Prostate gland (tissue), 2 donors: Measurements from ENCODE around the gene WNT5B.

Source experiments
- POLR2A ChIP-seq: fragments of 450-650 bp; IDR thresholded peaks from one replicate; pipeline ENCODE4 v1.6.1; 2016; ENCODE audit warnings: antibody characterized with exemption, mild to moderate bottlenecking
- TF ChIP-seq, protein P1 (sequence below), 4 experiments: fragments of 200-600 bp in 2 of 4; fragments of 450-650 bp in 2 of 4; sonication (generic) in 2 of 4; IDR thresholded peaks; 1 replicate in 3 of 4; 2 replicates in 1 of 4; pipeline ENCODE4 v1.5.1; 2016 to 2019; ENCODE audit warnings: antibody characterized with exemption in 4 of 4, mild to moderate bottlenecking in 2 of 4, moderate library complexity in 2 of 4

DNA sequence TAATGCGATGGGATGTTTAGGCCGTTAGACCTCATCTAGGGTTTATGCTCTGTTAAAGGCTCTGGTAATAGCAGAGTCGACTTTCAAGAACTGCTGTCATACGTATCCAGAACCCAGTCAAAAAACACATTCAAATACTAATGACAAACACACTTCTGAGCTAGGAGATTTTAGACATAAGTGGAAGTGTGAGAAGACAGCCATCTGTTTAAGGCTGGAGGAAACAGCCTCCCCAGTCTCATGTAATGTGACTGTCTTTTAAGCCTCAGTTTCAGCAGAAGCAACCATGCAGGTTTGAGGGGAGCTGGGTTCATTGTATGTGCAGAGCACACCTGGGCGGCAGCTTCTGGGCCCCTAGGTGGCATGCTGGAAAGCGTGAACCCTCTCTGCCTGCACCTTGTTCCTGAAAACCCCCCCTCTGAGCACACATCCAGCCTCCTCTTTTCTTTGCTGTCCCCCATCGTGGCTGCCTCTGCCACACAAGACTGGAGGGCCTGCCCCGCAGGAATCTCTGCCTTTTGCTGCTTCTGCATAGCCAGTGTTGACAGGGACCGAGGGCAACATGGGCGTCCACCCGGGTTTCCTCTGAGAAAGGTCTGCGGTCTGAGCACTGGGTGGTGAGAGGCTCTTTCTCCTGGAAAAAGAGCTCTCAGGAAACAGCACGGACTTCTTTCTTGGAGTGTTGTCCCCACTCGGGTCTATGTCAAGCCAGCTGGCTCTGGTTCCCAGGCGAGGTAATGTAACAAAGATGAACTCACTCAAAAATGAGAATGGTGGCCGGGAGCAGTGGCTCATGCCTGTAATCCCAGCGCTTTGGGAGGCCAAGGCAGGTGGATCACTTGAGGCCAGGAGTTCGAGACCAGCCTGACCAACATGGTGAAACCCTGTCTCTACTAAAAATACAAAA, 11.6 kb downstream of the WNT5B start:
- TF ChIP-seq, protein P1, sequence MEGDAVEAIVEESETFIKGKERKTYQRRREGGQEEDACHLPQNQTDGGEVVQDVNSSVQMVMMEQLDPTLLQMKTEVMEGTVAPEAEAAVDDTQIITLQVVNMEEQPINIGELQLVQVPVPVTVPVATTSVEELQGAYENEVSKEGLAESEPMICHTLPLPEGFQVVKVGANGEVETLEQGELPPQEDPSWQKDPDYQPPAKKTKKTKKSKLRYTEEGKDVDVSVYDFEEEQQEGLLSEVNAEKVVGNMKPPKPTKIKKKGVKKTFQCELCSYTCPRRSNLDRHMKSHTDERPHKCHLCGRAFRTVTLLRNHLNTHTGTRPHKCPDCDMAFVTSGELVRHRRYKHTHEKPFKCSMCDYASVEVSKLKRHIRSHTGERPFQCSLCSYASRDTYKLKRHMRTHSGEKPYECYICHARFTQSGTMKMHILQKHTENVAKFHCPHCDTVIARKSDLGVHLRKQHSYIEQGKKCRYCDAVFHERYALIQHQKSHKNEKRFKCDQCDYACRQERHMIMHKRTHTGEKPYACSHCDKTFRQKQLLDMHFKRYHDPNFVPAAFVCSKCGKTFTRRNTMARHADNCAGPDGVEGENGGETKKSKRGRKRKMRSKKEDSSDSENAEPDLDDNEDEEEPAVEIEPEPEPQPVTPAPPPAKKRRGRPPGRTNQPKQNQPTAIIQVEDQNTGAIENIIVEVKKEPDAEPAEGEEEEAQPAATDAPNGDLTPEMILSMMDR (IDR thresholded peaks at IDR 0.05): no peak
- TF ChIP-seq POLR2A: no peak
